GM19463 (cell line): ENCODE results near the gene ZNF527.
"Not testable (repeated sequence)": the region's sequence is repeated elsewhere in the genome, so short reads cannot be mapped to it uniquely, and the experiment has no call there.

ENCODE experiments used
- ATAC-seq: cut with Tn5 transposase; IDR thresholded peaks from one replicate; pipeline ENCODE4 v1.9.1; 2021; ENCODE audit warnings: mild to moderate bottlenecking, moderate library complexity; ENCODE audit not compliant: unreplicated experiment

The ZNF527 gene

DNA sequence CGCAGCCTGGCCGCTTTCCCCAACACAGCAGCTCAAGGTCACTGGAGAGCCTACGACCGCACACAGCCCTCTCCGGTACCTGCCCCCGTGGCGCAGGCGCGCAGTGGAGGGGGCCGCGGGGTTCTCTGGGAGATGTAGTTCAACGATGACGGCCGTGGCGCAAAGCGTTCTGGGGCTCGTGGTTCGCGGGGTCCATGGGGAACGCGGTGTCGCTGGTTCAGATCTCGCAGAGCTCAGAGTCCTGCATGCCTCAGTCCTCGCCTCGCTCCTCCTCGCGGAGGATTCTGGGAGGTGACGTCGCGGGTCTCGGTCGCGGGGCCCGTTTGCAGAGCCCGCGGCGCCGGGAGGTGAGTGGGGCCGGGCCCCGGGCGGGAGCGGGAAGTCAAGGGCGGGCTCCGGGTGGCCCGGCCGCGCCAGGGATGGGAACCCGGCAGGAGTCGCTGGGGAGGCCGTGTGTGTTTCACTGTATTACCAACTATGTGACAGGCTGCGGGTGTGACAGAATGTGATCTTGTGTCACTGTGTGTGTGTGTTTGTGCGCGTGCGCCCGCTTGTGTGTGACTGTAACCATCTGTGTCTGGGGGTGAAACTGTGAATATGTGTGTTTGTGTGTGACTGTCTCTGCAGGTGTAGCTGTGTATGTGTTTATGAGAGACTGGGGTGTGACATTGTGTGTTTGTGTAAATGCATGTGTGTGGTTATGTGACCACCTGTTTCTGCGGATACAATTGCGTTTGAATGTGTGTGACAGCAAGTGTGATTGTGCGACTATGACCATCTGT, at the start of gene ZNF527:
ZNF527 (plus strand) TSS at position 220 of the 782 bp plus-strand sequence. CDS start 3,100 bp downstream, outside the sequence.
- peak; percentile 98 for ATAC-seq

DNA sequence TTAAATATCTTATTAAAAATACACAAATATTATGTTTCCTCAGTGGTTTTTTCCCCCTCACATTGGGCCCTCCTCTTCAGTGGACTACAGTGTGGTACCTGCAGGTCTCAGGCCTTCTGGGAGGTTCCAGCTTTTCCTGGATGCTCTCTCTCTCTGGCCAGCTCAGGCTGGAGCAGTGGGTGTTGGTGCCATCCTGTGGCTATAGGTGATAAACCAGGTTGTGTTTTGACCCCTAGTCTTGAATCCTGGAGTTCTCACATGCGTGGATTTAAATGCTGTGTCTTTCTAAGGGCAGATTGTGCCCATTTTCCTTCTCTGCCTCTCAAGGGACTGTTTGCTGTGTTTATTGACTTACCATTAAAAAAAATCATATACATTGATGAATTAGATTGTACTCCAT, 41.2 kb upstream of the ZNF527 start:
- ATAC-seq = no peak

DNA sequence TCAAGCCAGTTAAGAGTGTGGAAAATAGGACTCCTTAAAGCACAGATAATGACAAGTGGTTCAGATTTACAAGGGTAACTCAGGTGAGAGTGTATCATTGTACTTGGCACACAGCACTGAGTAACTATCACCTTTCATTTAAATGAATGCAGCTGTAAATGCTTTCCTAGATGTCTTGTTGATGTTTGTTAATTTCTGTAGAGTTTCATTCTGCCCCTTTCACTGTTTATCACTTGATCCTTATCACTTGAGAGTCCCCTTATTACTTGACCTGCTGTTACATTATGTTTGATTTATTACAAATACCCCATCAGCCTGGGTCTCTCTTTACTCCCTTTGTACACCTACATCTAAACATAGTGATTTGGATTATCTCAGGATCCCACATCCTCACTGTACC, 38.1 kb upstream of the ZNF527 start:
- no peak for ATAC-seq

DNA sequence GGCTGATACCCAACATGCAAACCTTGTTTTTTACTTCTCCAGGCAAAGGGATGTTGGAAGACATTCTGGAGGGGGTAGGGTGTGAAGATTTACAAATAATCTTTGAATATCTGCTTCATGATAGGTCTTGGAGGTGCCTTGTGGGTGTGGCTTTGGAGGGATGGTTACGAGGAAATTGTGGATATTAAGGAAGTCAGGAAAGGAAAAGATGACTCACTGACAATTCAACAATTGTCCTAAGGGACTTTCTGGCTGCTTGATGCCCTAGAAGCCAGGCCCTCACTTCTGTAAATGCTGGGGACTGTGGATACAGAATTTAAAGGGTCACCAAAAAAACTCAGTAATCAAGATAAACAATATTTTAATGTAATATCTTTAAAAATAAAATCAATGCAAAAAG, 37.4 kb upstream of the ZNF527 start:
- no peak for ATAC-seq

DNA sequence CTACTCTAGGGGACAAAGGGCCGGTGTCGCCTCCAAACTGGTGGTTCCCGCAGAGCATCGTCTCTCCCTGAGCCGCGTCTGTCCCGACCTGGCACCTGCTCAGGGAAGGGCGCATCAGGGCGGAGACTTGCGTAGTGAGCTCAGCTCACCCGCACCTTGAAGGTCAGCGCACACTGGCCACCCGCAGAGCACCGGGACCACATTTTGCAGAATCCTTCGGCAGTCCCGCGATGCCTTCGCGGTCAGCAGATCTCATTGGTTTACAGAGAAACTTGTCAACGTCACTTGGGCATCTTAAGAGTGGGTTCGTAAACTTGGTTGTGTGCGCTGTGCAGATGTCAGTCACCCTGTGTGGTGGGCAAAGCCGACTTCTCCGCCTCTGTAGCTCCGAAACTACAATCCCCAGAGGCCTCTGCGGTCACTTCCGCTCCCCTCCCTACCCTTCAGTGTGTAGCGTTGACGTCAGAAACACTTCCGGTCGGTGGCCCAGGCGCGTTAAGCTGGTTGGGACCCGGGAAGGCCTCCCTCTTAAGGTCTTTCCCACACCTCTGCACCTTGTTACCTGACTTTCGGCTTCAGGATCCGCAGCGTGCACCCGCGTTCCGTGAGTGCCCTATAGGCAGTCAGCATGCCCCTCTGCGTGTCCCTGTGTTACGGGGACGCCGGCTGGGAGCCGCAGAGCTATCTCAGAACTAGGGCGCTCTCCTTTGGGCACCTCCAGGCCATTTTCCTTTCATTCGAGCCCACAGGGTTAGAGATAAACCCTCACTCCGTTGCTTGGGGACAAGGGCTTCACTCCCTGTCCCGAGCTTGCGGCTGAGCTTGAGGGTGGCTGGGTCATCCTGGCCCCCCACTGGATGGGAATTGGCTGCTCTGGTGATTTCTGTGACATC, 36.5 kb upstream of the ZNF527 start:
- no peak for ATAC-seq

DNA sequence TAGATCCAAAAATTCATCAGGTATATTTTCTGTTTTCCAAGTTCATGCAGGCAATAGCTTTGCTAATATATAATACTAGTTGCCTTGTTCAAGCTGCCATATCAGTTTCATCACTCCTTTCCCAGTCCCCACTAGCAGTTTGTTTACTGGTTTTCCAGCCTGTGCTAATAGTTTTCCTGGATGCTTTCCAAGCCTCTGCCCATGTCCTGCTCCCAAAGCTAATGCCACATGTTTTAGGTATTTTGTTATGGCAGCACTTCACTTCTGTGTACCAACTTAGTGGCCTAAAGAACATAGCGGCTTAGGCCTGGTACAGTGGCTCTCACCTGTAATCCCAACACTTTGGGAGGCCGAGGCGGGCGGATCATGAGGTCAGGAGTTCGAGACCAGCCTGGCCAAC, 28.1 kb upstream of the ZNF527 start:
- ATAC-seq = no peak

DNA sequence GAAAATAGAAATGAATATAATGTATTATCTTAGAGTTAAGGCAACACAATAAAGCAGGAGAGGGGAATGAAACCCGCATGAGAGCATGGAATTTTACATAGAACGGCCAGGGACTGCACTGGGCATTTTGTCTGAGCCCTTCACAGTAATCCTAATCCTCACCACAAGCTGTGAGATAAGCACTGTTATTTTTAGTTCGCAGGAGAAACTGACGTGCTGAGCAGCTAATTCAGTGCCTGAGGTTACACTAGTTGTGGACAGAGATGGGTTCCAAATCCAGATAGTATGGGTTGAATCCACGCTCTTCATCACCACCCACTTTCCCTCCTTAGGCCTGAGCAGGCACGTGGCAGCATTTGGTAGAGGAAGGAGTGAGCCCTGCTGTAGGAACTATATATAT, 24.8 kb upstream of the ZNF527 start:
- no peak for ATAC-seq

DNA sequence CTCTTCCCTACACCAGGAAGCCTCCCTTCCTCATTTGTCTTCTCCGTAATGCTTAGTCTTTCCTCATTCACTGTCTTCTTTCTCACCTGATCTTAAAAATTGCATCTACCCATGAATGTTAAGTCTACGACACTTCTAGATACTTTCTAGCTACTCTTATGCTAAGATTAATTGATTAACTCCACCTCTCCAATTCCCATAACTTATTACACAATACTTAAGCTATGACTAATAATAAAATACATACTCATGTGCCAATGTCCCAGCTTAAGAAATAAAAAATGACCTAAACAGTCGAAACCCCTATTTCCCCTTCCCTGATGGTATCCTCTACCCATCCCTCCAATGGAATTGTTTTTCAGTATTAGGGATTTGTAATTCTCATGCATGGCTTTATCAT, 22.8 kb upstream of the ZNF527 start:
- no peak for ATAC-seq

DNA sequence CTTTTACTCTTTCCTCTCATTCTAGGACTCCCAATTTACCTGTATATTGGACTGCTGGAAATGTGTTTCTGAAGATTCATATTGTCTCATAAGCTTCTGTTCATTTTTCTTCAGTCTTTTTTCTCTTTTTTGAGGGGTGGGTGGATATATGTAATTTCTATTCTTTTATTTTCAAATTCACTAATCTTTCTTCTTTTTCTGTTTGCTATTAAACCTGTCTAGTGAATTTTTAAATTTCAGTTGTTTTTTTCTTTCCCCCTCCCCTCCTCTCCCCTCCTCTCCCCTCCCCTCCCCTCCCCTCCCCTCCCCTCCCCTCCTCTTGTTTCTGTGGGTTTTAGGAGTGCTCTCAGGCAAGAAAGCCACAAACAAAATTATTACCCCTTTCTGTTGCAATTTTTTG, 16.9 kb upstream of the ZNF527 start:
- no peak for ATAC-seq

DNA sequence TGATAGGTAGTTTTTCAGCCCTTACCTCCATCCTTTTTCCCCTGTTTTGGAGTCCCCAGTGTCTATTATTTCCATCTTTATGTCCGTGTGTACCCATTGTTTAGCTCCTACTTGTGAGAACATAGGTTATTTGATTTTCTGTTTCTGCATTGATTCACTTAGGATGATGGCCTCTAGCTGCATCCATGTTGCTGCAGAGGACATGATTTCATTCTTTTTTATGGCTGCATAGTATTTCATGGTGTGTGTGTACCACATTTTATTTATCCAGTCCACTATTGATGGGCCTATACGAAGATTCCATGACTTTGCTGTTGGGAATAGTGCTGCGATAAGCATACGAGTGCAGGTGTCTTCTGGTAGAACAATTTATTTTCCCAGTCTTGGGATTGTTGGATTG, 15.0 kb upstream of the ZNF527 start:
- ATAC-seq = no peak

DNA sequence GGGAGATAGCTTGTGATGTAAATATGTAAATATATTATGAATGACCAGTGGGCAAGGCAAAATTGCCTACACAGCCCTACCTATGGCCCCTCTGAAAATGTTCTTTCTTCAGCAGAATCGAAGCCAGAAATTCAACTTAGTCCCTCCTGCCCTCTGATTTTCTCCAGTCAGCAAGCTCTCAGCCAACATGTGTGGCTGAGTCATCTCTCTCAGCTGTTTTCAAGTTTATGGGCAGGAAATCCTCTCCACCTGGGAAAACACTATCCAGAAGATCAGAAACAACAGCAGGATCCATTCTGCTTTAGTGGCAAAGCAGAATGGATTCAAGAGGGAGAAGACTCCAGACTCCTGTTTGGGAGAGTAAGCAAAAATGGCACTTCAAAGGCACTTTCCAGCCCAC, 8.9 kb upstream of the ZNF527 start:
- ATAC-seq = no peak

DNA sequence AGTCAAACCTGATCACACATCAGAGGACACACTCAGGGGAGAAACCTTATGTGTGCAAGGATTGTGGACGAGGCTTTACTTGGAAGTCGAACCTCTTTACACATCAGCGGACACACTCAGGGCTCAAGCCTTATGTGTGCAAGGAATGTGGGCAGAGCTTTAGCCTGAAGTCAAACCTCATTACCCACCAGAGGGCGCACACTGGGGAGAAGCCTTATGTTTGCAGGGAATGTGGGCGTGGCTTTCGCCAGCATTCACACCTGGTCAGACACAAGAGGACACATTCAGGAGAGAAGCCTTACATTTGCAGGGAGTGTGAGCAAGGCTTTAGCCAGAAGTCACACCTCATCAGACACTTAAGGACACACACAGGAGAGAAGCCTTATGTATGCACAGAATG, 8.2 kb upstream of the ZNF527 start:
- no peak for ATAC-seq

DNA sequence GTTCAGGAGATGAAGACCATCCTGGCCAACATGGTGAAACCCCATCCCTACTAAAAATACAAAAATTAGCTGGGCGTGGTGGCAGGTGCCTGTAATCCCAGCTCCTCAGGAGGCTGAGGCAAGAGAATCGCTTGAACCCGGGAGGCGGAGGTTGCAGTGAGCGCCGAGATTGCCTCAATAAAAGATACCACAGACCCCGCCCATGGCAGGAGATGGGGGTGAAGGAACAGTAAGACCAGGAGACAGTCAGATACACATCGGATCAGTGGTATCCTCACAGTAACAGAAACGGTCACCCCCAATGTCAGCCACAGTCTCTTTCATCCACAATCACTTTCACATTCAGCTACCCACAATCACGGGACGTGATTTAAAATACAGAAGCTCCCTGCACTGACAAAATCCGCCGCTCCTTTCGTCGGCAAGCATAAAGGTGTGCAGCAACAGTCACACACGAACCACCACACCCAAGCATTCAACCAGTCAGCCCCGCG, 466 bp upstream of the ZNF527 start:
- peak; percentile 15 for ATAC-seq

DNA sequence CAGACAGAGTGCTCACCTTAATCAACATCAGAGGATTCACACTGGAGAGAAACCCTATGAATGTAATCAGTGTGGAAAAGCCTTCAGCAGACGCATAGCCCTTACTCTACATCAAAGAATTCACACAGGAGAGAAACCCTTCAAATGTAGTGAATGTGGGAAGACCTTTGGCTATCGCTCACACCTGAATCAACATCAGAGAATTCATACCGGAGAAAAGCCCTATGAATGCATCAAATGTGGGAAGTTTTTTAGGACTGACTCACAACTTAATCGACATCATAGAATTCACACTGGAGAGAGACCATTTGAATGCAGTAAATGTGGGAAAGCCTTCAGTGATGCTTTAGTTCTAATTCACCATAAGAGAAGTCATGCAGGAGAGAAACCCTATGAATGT, 18.3 kb downstream of the ZNF527 start:
- no peak for ATAC-seq

DNA sequence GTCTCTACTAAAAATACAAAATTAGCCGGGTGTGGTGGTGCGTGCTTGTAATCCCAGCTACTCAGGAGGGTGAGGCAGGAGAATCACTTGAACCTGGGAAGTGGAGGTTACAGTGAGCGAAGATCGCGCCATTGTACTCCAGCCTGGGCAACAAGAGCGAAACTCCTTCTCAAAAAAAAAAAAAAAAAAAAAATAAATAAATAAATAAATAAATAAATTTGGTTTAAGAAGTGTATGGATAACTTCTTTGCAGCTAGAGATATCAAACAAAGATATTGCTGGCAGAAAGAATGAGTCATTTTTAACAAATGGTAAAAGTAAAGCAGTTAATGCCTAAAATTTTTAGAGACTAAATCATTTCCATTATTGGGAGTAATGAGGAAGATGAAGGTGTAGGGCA, 20.5 kb downstream of the ZNF527 start:
- ATAC-seq = not testable (repeated sequence)

DNA sequence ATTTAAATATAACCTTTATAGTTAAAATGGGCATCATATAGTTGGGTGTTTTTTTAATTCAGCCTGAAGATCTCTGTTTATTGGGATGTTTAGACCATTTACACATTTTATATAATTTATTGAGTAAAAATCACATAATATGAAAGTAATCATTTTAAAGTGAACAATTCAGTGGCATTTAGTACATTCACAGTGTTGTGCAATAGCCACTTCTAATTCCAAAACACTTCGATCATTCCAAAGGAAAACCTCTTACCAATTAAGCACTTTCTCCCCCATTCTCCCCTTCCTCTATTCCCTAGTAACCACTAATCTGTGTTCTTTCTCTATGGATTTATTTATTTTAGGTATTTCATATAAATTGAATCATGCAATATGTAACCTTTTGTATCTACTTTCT, 30.2 kb downstream of the ZNF527 start:
- ATAC-seq = no peak

DNA sequence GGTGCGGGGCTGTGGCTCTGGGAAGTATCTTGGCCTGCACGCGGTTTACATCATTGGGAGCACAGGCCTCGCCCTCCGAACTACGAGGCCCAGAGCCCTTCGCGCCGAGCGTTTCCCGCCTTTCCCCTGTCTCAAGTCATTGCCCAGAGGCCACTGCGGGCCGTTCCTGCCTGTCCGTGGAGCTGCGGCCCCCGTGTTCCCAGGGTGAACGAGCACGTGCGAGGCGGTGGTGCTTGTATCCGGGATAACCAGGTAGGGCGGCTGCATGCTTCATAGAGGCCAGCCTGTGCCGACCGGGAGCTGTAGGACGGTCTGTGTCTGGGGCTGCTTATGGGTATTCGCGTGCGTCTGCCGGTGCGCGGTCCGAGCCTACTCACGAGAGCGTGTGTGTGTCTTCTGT, 32.5 kb downstream of the ZNF527 start:
- ATAC-seq = no peak

DNA sequence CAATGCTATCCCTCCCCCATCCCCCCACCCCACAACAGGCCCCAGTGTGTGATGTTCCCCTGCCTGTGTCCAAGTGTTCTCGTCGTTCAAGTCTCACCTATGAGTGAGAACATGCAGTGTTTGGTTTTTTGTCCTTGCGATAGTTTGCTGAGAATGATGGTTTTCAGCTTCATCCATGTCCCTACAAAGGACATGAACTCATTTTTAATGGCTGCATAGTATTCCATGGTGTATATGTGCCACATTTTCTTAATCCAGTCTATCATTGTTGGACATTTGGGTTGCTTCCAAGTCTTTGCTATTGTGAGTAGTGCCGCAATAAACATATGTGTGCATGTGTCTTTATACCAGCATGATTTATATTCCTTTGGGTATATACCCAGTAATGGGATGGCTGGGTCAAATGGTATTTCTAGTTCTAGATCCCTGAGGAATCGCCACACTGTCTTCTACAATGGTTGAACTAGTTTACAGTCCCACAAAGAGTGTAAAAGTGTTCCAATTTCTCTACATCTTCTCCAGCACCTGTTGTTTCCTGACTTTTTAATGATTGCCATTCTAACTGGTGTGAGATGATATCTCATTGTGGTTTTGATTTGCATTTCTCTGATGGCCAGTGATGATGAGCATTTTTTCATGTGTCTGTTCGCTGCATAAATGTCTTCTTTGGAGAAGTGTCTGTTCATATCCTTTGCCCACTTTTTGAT, 35.4 kb downstream of the ZNF527 start:
- not testable (repeated sequence) for ATAC-seq

DNA sequence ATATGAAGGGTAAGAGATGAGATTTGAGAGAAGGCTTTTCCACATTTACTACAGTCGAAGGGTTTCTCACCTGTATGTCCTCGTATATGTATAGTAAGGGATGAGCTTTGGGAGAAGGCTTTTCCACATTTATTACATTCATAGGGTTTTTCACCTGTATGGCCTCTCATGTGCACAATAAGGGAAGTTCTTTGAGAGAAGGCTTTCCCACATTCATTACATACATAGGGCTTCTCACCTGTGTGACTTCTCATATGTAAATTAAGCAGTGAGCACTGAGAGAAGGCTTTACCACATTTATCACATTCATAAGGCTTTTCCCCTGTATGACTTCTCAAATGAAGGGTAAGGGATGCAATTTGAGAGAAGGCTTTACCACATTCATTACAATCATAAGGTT, 41.8 kb downstream of the ZNF527 start:
- no peak for ATAC-seq

DNA sequence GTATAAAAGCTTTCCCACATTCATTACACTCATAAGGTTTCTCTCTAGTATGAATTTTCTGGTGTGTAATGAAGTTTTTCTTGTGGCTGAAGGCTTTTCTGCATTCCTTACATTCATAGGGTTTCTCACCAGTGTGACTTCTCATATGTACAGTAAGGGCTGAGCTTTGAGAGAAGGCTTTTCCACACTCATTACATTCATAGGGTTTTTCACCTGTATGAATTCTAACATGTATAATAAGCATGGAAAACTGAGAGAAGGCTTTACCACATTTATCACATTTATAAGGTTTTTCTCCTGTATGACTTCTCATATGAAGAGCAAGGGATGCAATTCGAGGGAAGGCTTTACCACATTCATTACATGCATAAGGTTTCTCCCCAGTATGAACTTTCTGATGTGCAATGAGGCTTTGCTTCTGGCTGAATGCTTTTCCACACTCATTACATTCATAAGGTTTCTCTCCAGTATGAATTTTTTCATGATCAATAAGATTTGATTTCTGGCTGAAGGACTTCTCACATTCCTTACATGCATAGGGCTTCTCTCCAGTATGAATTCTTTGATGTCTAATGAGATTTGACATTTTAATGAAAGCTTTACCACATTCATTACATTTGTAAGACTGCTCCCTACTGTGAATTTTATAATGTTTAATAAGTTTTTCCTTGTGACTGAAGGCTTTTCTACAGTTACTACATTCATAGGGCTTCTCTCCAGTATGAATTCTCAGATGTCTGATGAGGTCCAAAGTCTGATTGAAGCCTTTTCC, 42.6 kb downstream of the ZNF527 start:
- ATAC-seq = no peak
